Epithelial cell of esophagus (primary cell): ENCODE data around the gene CA10.

ENCODE experiments used
- DNase-seq: peaks from one replicate; pipeline ENCODE4 v3.0.0; 2010; ENCODE audit warnings: low read depth
- H3K4me3 ChIP-seq: 2 replicates; pipeline ENCODE4 v1.5.1; 2011; ENCODE audit warnings: mild to moderate bottlenecking, low read length, control low read depth
- CTCF ChIP-seq: IDR thresholded peaks from 2 replicates; pipeline ENCODE4 v1.5.1; 2011; ENCODE audit warnings: low read depth, mild to moderate bottlenecking, low read length, control low read depth, inconsistent platforms; ENCODE audit not compliant: insufficient read depth; ENCODE audit errors: missing control alignments

The CA10 gene

GRCh38 chr17:51643702-51644490, 514.6 kb downstream of the CA10 start:
- H3K4me3 ChIP-seq = no peak overlapping the region
- DNase-seq = peak; percentile 56
- no peak for TF ChIP-seq CTCF

- no peak for DNase-seq
- no peak for TF ChIP-seq CTCF
- H3K4me3 ChIP-seq = no peak overlapping the region
These were observed 516.5 kb downstream of the CA10 start for GRCh38 chr17:51642029-51642428.

GRCh38 chr17:51640108-51640622, 518.3 kb downstream of the CA10 start:
- no peak overlapping the region for H3K4me3 ChIP-seq
- DNase-seq = peak; percentile 67
- TF ChIP-seq CTCF = peak; percentile 23

GRCh38 chr17:51638971-51639370, 519.5 kb downstream of the CA10 start:
- DNase-seq = no peak
- no peak for TF ChIP-seq CTCF
- no peak overlapping the region for H3K4me3 ChIP-seq

- DNase-seq = no peak
- no peak for TF ChIP-seq CTCF
- H3K4me3 ChIP-seq = no peak overlapping the region
These were observed 522.2 kb downstream of the CA10 start for GRCh38 chr17:51636291-51636690.

GRCh38 chr17:51630101-51630671, 528.3 kb downstream of the CA10 start:
- no peak overlapping the region for H3K4me3 ChIP-seq
- TF ChIP-seq CTCF = no peak
- DNase-seq = no peak
